Measurements from ENCODE around the gene SLC37A4.

The SLC37A4 gene

DNA sequence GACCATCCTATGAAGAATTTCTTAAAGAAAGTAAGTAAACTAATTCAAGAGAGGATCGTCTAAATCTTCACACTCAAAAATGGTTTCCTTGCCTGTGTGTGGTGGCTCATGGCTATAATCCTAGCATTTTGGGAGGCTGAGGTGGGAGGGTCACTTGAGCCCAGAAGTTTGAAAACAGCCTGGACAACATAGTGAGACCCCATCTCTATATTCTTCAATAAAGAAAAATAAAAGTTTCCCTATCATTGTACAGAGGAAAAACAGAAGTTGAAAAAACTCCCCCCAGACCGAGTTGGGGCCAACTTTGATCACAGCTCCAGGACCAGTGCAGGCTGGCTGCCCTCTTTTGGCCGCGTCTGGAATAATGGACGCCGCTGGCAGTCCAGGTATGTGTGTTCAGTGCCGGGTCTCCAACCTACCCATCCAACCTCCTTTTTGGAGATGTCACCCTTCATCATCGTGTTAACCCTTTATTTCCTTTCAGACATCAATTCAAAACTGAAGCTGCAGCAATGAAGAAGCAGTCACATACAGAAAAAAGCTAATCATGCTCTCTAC, 15.5 kb downstream of the SLC37A4 start:
- no peaks in the 10 kb centered on the region for H3K27me3 ChIP-seq (ENCODE audit: control insufficient read depth in 3 of 3, insufficient read depth in 3 of 3, low read depth in 1 of 3, low read length in 3 of 3)
- H4K8ac ChIP-seq (ENCODE audit: low read depth, low read length), result no peak overlapping the region
- no peak overlapping the region for H2BK120ac ChIP-seq (ENCODE audit: low read depth, low read length)
- H2BK5ac ChIP-seq (ENCODE audit: low read length), result no peak overlapping the region
- H2BK15ac ChIP-seq (ENCODE audit: low read length), result no peak overlapping the region
- H2BK12ac ChIP-seq (ENCODE audit: low read length), result no peak overlapping the region
- no peak overlapping the region for H2AFZ ChIP-seq (ENCODE audit: low read length)
- no peak overlapping the region for H3K23ac ChIP-seq (ENCODE audit: low read depth, low read length, poor library complexity)
- H3K79me1 ChIP-seq (ENCODE audit: low read depth, low read length), result peaks cover 7% of the 10 kb centered on the region
- no peak overlapping the region for H3K14ac ChIP-seq (ENCODE audit: low read length)
- no peak for DNase-seq (ENCODE audit: low spot score)
- H3K4me1 ChIP-seq (ENCODE audit: control insufficient read depth in 2 of 2, insufficient read depth in 1 of 2, low read depth in 1 of 2, low read length in 2 of 2), result peaks cover 5 to 8% of the 10 kb centered on the region in 2 donors
- H3K27ac ChIP-seq (replicated peaks; ENCODE audit: low read length), result no peak overlapping the region
- peaks cover 35 to 75% of the 10 kb centered on the region in 2 donors for H3K36me3 ChIP-seq (replicated peaks in 1 of 2; ENCODE audit: control insufficient read depth in 2 of 2, insufficient read depth in 2 of 2, low read length in 2 of 2)
- no peak overlapping the region for H2AK5ac ChIP-seq (ENCODE audit: low read depth, low read length)
- H4K91ac ChIP-seq (ENCODE audit: low read depth, low read length, poor library complexity), result no peak overlapping the region
- no peak overlapping the region for H3K9ac ChIP-seq (ENCODE audit: low read depth, low read length, poor library complexity)
- peaks cover 0 to 2% of the 10 kb centered on the region in 2 donors for H3K9me3 ChIP-seq (replicated peaks in 1 of 2; ENCODE audit: control insufficient read depth in 2 of 2, insufficient read depth in 1 of 2, low read depth in 1 of 2, low read length in 2 of 2)
- no peak overlapping the region for H3K18ac ChIP-seq (ENCODE audit: low read length)
- no peak overlapping the region for H3K4me3 ChIP-seq (ENCODE audit: low read length in 2 of 2)
- H3K4ac ChIP-seq (ENCODE audit: low read length), result no peak overlapping the region
- no CpG with 5 or more reads among the region's 8 CpGs for WGBS, 2 donors (ENCODE audit: extremely low coverage in 2 of 2, insufficient read length in 2 of 2, insufficient replicate concordance in 1 of 2)
- H3K4me2 ChIP-seq (ENCODE audit: insufficient read depth, low read length, poor library complexity, severe bottlenecking), result no peak overlapping the region

DNA sequence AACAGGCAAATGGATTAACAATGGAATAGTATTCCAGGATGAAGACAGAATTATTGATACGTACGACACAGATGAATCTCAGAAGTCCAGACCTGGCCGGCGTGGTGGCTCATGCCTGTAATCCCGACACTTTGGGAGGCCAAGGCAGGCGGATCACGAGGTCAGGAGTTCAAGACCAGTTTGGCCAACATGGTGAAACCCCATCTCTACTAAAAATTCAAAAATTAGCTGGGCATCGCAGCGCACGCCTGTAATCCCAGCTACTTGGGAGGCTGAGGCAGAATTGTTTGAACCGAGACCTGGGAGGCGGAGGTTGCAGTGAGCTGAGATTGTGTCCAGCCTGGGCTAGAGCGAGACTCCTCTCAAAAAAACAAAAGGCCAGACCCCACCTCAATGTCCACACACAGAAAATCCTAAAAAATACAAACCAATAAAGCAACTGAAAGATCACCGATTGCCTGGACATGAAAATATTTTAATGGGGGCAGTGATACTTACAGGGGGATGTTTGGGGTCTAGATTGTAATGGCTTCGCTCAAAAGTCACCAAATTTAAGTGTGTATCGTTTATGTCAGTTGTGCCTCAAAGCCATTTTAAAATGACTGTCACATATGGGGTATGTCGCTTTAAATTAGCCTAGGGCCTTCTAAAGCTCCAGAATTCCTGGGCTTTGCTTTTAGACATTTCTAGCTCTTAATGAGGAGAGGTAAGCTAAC, 16.3 kb downstream of the SLC37A4 start:
- no peak overlapping the region for H2BK12ac ChIP-seq (ENCODE audit: low read length)
- no CpG with 5 or more reads among the region's 17 CpGs for WGBS, 2 donors (ENCODE audit: extremely low coverage in 2 of 2, insufficient read length in 2 of 2, insufficient replicate concordance in 1 of 2)
- peaks cover 33 to 78% of the 10 kb centered on the region in 2 donors for H3K36me3 ChIP-seq (replicated peaks in 1 of 2; ENCODE audit: control insufficient read depth in 2 of 2, insufficient read depth in 2 of 2, low read length in 2 of 2)

DNA sequence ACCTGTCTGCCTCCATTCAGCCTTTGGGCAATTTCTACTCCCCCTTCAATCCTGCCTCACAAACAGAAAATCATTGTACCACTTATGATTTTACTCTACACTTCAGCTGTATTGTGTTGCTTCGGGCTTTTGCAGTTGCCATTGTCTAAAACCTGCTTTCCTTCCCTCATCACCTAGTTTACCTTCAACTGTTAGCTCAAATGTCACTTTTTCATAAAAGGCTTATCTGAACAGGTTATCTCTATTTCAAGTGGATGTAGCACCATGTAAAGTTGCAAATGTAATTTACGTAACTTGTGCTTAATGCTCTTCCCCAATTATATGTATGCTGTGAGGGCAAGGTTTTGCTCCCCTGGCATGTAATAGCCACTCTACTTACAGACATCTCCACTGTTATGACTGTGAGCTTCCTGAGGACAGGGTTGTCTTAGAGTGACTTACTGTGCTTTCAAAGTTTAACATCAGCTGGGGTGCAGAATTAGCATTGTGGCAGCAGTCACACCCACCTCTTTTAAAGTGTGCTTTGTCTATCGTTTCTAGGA, 18.0 kb downstream of the SLC37A4 start:
- no peak overlapping the region for H2BK15ac ChIP-seq (ENCODE audit: low read length)
- no peaks in the 10 kb centered on the region for H3K79me1 ChIP-seq (ENCODE audit: low read depth, low read length)
- H3K27ac ChIP-seq (replicated peaks; ENCODE audit: low read length), result no peak overlapping the region
- no peak overlapping the region for H2BK12ac ChIP-seq (ENCODE audit: low read length)
- no peaks in the 10 kb centered on the region for H3K9me3 ChIP-seq (replicated peaks in 1 of 2; ENCODE audit: control insufficient read depth in 2 of 2, insufficient read depth in 1 of 2, low read depth in 1 of 2, low read length in 2 of 2)
- no peak overlapping the region for H3K23ac ChIP-seq (ENCODE audit: low read depth, low read length, poor library complexity)
- no peak overlapping the region for H3K9ac ChIP-seq (ENCODE audit: low read depth, low read length, poor library complexity)
- no peaks in the 10 kb centered on the region for H3K27me3 ChIP-seq (ENCODE audit: control insufficient read depth in 3 of 3, insufficient read depth in 3 of 3, low read depth in 1 of 3, low read length in 3 of 3)
- H3K4ac ChIP-seq (ENCODE audit: low read length), result no peak overlapping the region
- no peak overlapping the region for H2AK5ac ChIP-seq (ENCODE audit: low read depth, low read length)
- H3K36me3 ChIP-seq (replicated peaks in 1 of 2; ENCODE audit: control insufficient read depth in 2 of 2, insufficient read depth in 2 of 2, low read length in 2 of 2), result peaks cover 35 to 83% of the 10 kb centered on the region in 2 donors
- no peak overlapping the region for H4K91ac ChIP-seq (ENCODE audit: low read depth, low read length, poor library complexity)
- no CpG with 5 or more reads among the region's 3 CpGs for WGBS, 2 donors (ENCODE audit: extremely low coverage in 2 of 2, insufficient read length in 2 of 2, insufficient replicate concordance in 1 of 2)
- H3K4me2 ChIP-seq (ENCODE audit: insufficient read depth, low read length, poor library complexity, severe bottlenecking), result no peak overlapping the region
- no peak overlapping the region for H3K4me3 ChIP-seq (ENCODE audit: low read length in 2 of 2)
- H3K4me1 ChIP-seq (ENCODE audit: control insufficient read depth in 2 of 2, insufficient read depth in 1 of 2, low read depth in 1 of 2, low read length in 2 of 2), result peaks cover 5% of the 10 kb centered on the region in 2 donors
- no peak overlapping the region for H2AFZ ChIP-seq (ENCODE audit: low read length)
- no peak overlapping the region for H2BK5ac ChIP-seq (ENCODE audit: low read length)
- no peak overlapping the region for H2BK120ac ChIP-seq (ENCODE audit: low read depth, low read length)
- no peak overlapping the region for H4K8ac ChIP-seq (ENCODE audit: low read depth, low read length)
- H3K14ac ChIP-seq (ENCODE audit: low read length), result no peak overlapping the region
- H3K18ac ChIP-seq (ENCODE audit: low read length), result no peak overlapping the region
- DNase-seq (ENCODE audit: low spot score), result no peak

More for the DNA sequence above, 16.3 kb downstream of the SLC37A4 start:
- peaks cover 7% of the 10 kb centered on the region for H3K79me1 ChIP-seq (ENCODE audit: low read depth, low read length)
- H2BK5ac ChIP-seq (ENCODE audit: low read length), result no peak overlapping the region
- H3K9ac ChIP-seq (ENCODE audit: low read depth, low read length, poor library complexity), result no peak overlapping the region
- H2AK5ac ChIP-seq (ENCODE audit: low read depth, low read length), result no peak overlapping the region
- no peak for DNase-seq (ENCODE audit: low spot score)
- H3K27me3 ChIP-seq (ENCODE audit: control insufficient read depth in 3 of 3, insufficient read depth in 3 of 3, low read depth in 1 of 3, low read length in 3 of 3), result no peaks in the 10 kb centered on the region
- H3K9me3 ChIP-seq (replicated peaks in 1 of 2; ENCODE audit: control insufficient read depth in 2 of 2, insufficient read depth in 1 of 2, low read depth in 1 of 2, low read length in 2 of 2), result no peaks in the 10 kb centered on the region
- H2AFZ ChIP-seq (ENCODE audit: low read length), result no peak overlapping the region
- no peak overlapping the region for H3K23ac ChIP-seq (ENCODE audit: low read depth, low read length, poor library complexity)
- H3K4me3 ChIP-seq (ENCODE audit: low read length in 2 of 2), result no peak overlapping the region
- no peak overlapping the region for H3K27ac ChIP-seq (replicated peaks; ENCODE audit: low read length)
- H3K18ac ChIP-seq (ENCODE audit: low read length), result no peak overlapping the region
- no peak overlapping the region for H3K4ac ChIP-seq (ENCODE audit: low read length)
- no peak overlapping the region for H4K91ac ChIP-seq (ENCODE audit: low read depth, low read length, poor library complexity)
- no peak overlapping the region for H3K14ac ChIP-seq (ENCODE audit: low read length)
- H3K4me2 ChIP-seq (ENCODE audit: insufficient read depth, low read length, poor library complexity, severe bottlenecking), result no peak overlapping the region
- peaks cover 5% of the 10 kb centered on the region in 2 donors for H3K4me1 ChIP-seq (ENCODE audit: control insufficient read depth in 2 of 2, insufficient read depth in 1 of 2, low read depth in 1 of 2, low read length in 2 of 2)
- no peak overlapping the region for H2BK15ac ChIP-seq (ENCODE audit: low read length)
- no peak overlapping the region for H4K8ac ChIP-seq (ENCODE audit: low read depth, low read length)
- H2BK120ac ChIP-seq (ENCODE audit: low read depth, low read length), result no peak overlapping the region

DNA sequence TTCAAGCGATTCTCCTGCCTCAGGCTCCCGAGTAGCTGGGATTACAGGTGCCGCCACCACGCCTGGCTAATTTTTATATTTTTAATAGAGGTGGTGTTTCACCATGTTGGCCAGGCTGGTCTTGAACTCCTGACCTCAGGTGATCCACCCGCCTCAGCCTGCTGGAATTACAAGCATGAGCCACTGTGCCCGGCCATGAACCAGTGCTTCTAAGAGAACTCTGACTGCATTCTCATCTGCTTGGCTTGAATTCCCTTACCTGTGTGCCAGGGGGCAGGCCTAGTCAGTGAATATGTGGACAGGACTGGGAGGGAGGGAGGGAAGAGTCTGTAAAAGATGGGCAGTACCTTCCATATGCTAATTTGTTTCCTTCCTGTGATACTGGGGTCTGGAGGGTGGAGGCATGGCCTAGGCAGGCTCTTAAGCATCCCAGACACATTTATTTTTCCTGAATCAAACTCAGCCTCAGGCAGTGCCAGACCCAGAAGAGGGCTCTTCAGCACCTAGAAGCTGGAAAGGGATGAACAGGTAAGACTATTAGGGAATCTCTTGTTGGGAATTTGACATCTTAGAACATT, 19.1 kb downstream of the SLC37A4 start:
- DNase-seq (ENCODE audit: low spot score), result no peak
- no peak overlapping the region for H2AK5ac ChIP-seq (ENCODE audit: low read depth, low read length)
- no peak overlapping the region for H3K27ac ChIP-seq (replicated peaks; ENCODE audit: low read length)
- H2BK120ac ChIP-seq (ENCODE audit: low read depth, low read length), result no peak overlapping the region
- no peak overlapping the region for H3K14ac ChIP-seq (ENCODE audit: low read length)
- H2AFZ ChIP-seq (ENCODE audit: low read length), result no peak overlapping the region
- H3K36me3 ChIP-seq (replicated peaks in 1 of 2; ENCODE audit: control insufficient read depth in 2 of 2, insufficient read depth in 2 of 2, low read length in 2 of 2), result peaks cover 40 to 83% of the 10 kb centered on the region in 2 donors
- no peak overlapping the region for H3K9ac ChIP-seq (ENCODE audit: low read depth, low read length, poor library complexity)
- no peak overlapping the region for H4K8ac ChIP-seq (ENCODE audit: low read depth, low read length)
- H3K4me1 ChIP-seq (ENCODE audit: control insufficient read depth in 2 of 2, insufficient read depth in 1 of 2, low read depth in 1 of 2, low read length in 2 of 2), result peaks cover 0 to under 1% of the 10 kb centered on the region in 2 donors
- H3K9me3 ChIP-seq (replicated peaks in 1 of 2; ENCODE audit: control insufficient read depth in 2 of 2, insufficient read depth in 1 of 2, low read depth in 1 of 2, low read length in 2 of 2), result no peaks in the 10 kb centered on the region
- H3K4me2 ChIP-seq (ENCODE audit: insufficient read depth, low read length, poor library complexity, severe bottlenecking), result no peak overlapping the region
- no peak overlapping the region for H2BK5ac ChIP-seq (ENCODE audit: low read length)
- H4K91ac ChIP-seq (ENCODE audit: low read depth, low read length, poor library complexity), result no peak overlapping the region
- H3K4ac ChIP-seq (ENCODE audit: low read length), result no peak overlapping the region
- no peak overlapping the region for H3K18ac ChIP-seq (ENCODE audit: low read length)
- H2BK12ac ChIP-seq (ENCODE audit: low read length), result no peak overlapping the region
- no peaks in the 10 kb centered on the region for H3K79me1 ChIP-seq (ENCODE audit: low read depth, low read length)
- H3K23ac ChIP-seq (ENCODE audit: low read depth, low read length, poor library complexity), result no peak overlapping the region
- no peaks in the 10 kb centered on the region for H3K27me3 ChIP-seq (ENCODE audit: control insufficient read depth in 3 of 3, insufficient read depth in 3 of 3, low read depth in 1 of 3, low read length in 3 of 3)
- H2BK15ac ChIP-seq (ENCODE audit: low read length), result no peak overlapping the region
- WGBS, 2 donors (ENCODE audit: extremely low coverage in 2 of 2, insufficient read length in 2 of 2, insufficient replicate concordance in 1 of 2), result no CpG with 5 or more reads among the region's 6 CpGs
- no peak overlapping the region for H3K4me3 ChIP-seq (ENCODE audit: low read length in 2 of 2)
